ENCODE measurements around the gene CACNA2D3. TPM values are rescaled to one million over a fixed set of nuclear protein-coding genes. Genes with fewer than 3 reads are reported as not detected.

CACNA2D3 gene
- total and polyA plus RNA-seq, 4 donors = 0.38 to 2.5 (median 1.1) TPM

GRCh38 chr3:54691289-54691771 lies 569.0 kb downstream of the CACNA2D3 start:
- Histone ChIP-seq H3K9ac (ENCODE audit: insufficient read depth in 1 of 2, low read length in 2 of 2) (no peak overlapping the region), H3K9me3 (ENCODE audit: control insufficient read depth in 4 of 4, insufficient read depth in 3 of 4, low read length in 3 of 4) (no peaks in the 10 kb centered on the region), H3K4me3 (no peak overlapping the region), H3K4me1 (ENCODE audit: control insufficient read depth in 5 of 5, insufficient read depth in 5 of 5, low read length in 5 of 5) (peaks cover 0 to 8% (median 0%) of the 10 kb centered on the region in 5 donors), H3K27me3 (ENCODE audit: control insufficient read depth in 3 of 3, insufficient read depth in 3 of 3, low read length in 2 of 3) (peaks cover 0 to 26% (median 17%) of the 10 kb centered on the region in 3 donors), H3K36me3 (ENCODE audit: control insufficient read depth in 4 of 4, insufficient read depth in 4 of 4, low read length in 4 of 4) (no peaks in the 10 kb centered on the region), H3K27ac (ENCODE audit: low read depth in 1 of 2, low read length in 1 of 2) (no peak overlapping the region)
- ATAC-seq (ENCODE audit: insufficient read depth, low FRiP score) = peak; percentile 58
- 67 to 79% methylated on average over 2 of the region's 2 CpGs for WGBS, 2 donors
- peak; percentile 86 to 94 (median 92) for DNase-seq
- TF ChIP-seq CTCF (IDR thresholded peaks at IDR 0.05; ENCODE audit: control extremely low read depth, extremely low read depth) = no peak

- no peak for TF ChIP-seq CTCF (IDR thresholded peaks at IDR 0.05; ENCODE audit: control extremely low read depth, extremely low read depth)
Observed at GRCh38 chr3:54696313-54696712, 574.0 kb downstream of the CACNA2D3 start.

GRCh38 chr3:54698054-54698453 lies 575.7 kb downstream of the CACNA2D3 start:
- Histone ChIP-seq H3K27ac (ENCODE audit: low read depth in 1 of 2, low read length in 1 of 2) (no peak overlapping the region), H3K36me3 (ENCODE audit: control insufficient read depth in 4 of 4, insufficient read depth in 4 of 4, low read length in 4 of 4) (no peaks in the 10 kb centered on the region), H3K9ac (ENCODE audit: insufficient read depth in 1 of 2, low read length in 2 of 2) (no peak overlapping the region), H3K9me3 (ENCODE audit: control insufficient read depth in 4 of 4, insufficient read depth in 3 of 4, low read length in 3 of 4) (no peaks in the 10 kb centered on the region), H3K4me3 (no peak overlapping the region), H3K27me3 (ENCODE audit: control insufficient read depth in 3 of 3, insufficient read depth in 3 of 3, low read length in 2 of 3) (peaks cover 0 to 24% (median 11%) of the 10 kb centered on the region in 3 donors), H3K4me1 (ENCODE audit: control insufficient read depth in 5 of 5, insufficient read depth in 5 of 5, low read length in 5 of 5) (no peaks in the 10 kb centered on the region)
- DNase-seq (peak in 1 of 3 donors; percentile 28), ATAC-seq (ENCODE audit: insufficient read depth, low FRiP score) (no peak)
- 57 to 63% methylated on average over 1 of the region's 1 CpG for WGBS, 2 donors
- no peak for TF ChIP-seq CTCF (IDR thresholded peaks at IDR 0.05; ENCODE audit: control extremely low read depth, extremely low read depth)

More at GRCh38 chr3:54696313-54696712, 574.0 kb downstream of the CACNA2D3 start:
- 27 to 35% methylated on average over 3 of the region's 3 CpGs for WGBS, 2 donors
- H3K36me3 ChIP-seq (ENCODE audit: control insufficient read depth in 4 of 4, insufficient read depth in 4 of 4, low read length in 4 of 4) = no peaks in the 10 kb centered on the region
- H3K4me1 ChIP-seq (ENCODE audit: control insufficient read depth in 5 of 5, insufficient read depth in 5 of 5, low read length in 5 of 5) = peaks cover 0 to 2% (median 0%) of the 10 kb centered on the region in 5 donors
- DNase-seq = no peak
- no peak overlapping the region for H3K4me3 ChIP-seq
- ATAC-seq (ENCODE audit: insufficient read depth, low FRiP score) = no peak
- H3K27ac ChIP-seq (ENCODE audit: low read depth in 1 of 2, low read length in 1 of 2) = no peak overlapping the region
- H3K9me3 ChIP-seq (ENCODE audit: control insufficient read depth in 4 of 4, insufficient read depth in 3 of 4, low read length in 3 of 4) = no peaks in the 10 kb centered on the region
- no peak overlapping the region for H3K9ac ChIP-seq (ENCODE audit: insufficient read depth in 1 of 2, low read length in 2 of 2)
- H3K27me3 ChIP-seq (ENCODE audit: control insufficient read depth in 3 of 3, insufficient read depth in 3 of 3, low read length in 2 of 3) = peaks cover 0 to 24% (median 12%) of the 10 kb centered on the region in 3 donors

GRCh38 chr3:54703923-54704322 lies 581.6 kb downstream of the CACNA2D3 start:
- 86 to 89% methylated on average over 1 of the region's 1 CpG for WGBS, 2 donors
- Histone ChIP-seq H3K9me3 (ENCODE audit: control insufficient read depth in 4 of 4, insufficient read depth in 3 of 4, low read length in 3 of 4) (no peaks in the 10 kb centered on the region), H3K4me3 (no peak overlapping the region), H3K36me3 (ENCODE audit: control insufficient read depth in 4 of 4, insufficient read depth in 4 of 4, low read length in 4 of 4) (no peaks in the 10 kb centered on the region), H3K27me3 (ENCODE audit: control insufficient read depth in 3 of 3, insufficient read depth in 3 of 3, low read length in 2 of 3) (peaks cover 0 to 2% (median 0%) of the 10 kb centered on the region in 3 donors), H3K27ac (ENCODE audit: low read depth in 1 of 2, low read length in 1 of 2) (no peak overlapping the region), H3K4me1 (ENCODE audit: control insufficient read depth in 5 of 5, insufficient read depth in 5 of 5, low read length in 5 of 5) (no peaks in the 10 kb centered on the region), H3K9ac (ENCODE audit: insufficient read depth in 1 of 2, low read length in 2 of 2) (no peak overlapping the region)
- TF ChIP-seq CTCF (IDR thresholded peaks at IDR 0.05; ENCODE audit: control extremely low read depth, extremely low read depth) = no peak
- peak in 1 of 3 donors; percentile 30 for DNase-seq
- ATAC-seq (ENCODE audit: insufficient read depth, low FRiP score) = no peak
